ENCODE measurements around the gene BAHCC1.
A peak's percentile ranks its signal among the peaks of the same experiment; 100 is the strongest.

BAHCC1 gene

GRCh38 chr17:81365601-81366585 lies 29.4 kb upstream of the BAHCC1 start (continued):
- TF ChIP-seq, protein P1, sequence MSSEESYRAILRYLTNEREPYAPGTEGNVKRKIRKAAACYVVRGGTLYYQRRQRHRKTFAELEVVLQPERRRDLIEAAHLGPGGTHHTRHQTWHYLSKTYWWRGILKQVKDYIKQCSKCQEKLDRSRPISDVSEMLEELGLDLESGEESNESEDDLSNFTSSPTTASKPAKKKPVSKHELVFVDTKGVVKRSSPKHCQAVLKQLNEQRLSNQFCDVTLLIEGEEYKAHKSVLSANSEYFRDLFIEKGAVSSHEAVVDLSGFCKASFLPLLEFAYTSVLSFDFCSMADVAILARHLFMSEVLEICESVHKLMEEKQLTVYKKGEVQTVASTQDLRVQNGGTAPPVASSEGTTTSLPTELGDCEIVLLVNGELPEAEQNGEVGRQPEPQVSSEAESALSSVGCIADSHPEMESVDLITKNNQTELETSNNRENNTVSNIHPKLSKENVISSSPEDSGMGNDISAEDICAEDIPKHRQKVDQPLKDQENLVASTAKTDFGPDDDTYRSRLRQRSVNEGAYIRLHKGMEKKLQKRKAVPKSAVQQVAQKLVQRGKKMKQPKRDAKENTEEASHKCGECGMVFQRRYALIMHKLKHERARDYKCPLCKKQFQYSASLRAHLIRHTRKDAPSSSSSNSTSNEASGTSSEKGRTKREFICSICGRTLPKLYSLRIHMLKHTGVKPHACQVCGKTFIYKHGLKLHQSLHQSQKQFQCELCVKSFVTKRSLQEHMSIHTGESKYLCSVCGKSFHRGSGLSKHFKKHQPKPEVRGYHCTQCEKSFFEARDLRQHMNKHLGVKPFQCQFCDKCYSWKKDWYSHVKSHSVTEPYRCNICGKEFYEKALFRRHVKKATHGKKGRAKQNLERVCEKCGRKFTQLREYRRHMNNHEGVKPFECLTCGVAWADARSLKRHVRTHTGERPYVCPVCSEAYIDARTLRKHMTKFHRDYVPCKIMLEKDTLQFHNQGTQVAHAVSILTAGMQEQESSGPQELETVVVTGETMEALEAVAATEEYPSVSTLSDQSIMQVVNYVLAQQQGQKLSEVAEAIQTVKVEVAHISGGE (tag by site-specific recombination; conservative IDR thresholded peaks at IDR 0.05; ENCODE audit: low read depth), result no peak
- TF ChIP-seq ZBTB17 (tag by site-specific recombination; IDR thresholded peaks at IDR 0.05) (no peak), ZNF133 (tag by site-specific recombination; IDR thresholded peaks at IDR 0.05) (no peak), ZNF335 (tag by site-specific recombination; conservative IDR thresholded peaks at IDR 0.05) (no peak), ZNF677 (tag by site-specific recombination; IDR thresholded peaks at IDR 0.05) (no peak), ZFP37 (tag by site-specific recombination; IDR thresholded peaks at IDR 0.05) (no peak), ZNF548 (tag by site-specific recombination; IDR thresholded peaks at IDR 0.05) (no peak), ZNF280D (tag by site-specific recombination; IDR thresholded peaks at IDR 0.05) (no peak), BCL11A (tag by site-specific recombination; IDR thresholded peaks at IDR 0.05; ENCODE audit: low read depth) (no peak), SP2 (tag by site-specific recombination; IDR thresholded peaks at IDR 0.05) (peak; percentile 40), ZNF140 (tag by site-specific recombination; IDR thresholded peaks at IDR 0.05) (no peak), SCRT1 (tag by site-specific recombination; IDR thresholded peaks at IDR 0.05; ENCODE audit: borderline replicate concordance) (no peak), ZNF529 (tag by site-specific recombination; IDR thresholded peaks at IDR 0.05; ENCODE audit: insufficient replicate concordance) (no peak), GFI1B (tag by site-specific recombination; IDR thresholded peaks at IDR 0.05) (0 out of 2 replicates have a peak, but pooled peaks have one; percentile 60), ZNF747 (tag by site-specific recombination; IDR thresholded peaks at IDR 0.05) (no peak), ZNF311 (tag by site-specific recombination; IDR thresholded peaks at IDR 0.05; ENCODE audit: borderline replicate concordance) (no peak), ZNF560 (tag by site-specific recombination; IDR thresholded peaks at IDR 0.05; ENCODE audit: borderline replicate concordance) (no peak), ZNF248 (tag by site-specific recombination; IDR thresholded peaks at IDR 0.05) (no peak), RBAK (tag by site-specific recombination; IDR thresholded peaks at IDR 0.05) (no peak), ZBTB44 (tag by site-specific recombination; IDR thresholded peaks at IDR 0.05) (no peak), ZNF112 (tag by site-specific recombination; IDR thresholded peaks at IDR 0.05) (no peak), ZNF776 (tag by site-specific recombination; IDR thresholded peaks at IDR 0.05; ENCODE audit: borderline replicate concordance) (no peak), ZNF354C (tag by site-specific recombination; IDR thresholded peaks at IDR 0.05; ENCODE audit: borderline replicate concordance, low read depth) (no peak), ZNF830 (tag by site-specific recombination; IDR thresholded peaks at IDR 0.05; ENCODE audit: low read depth) (no peak), ZNF785 (tag by site-specific recombination; IDR thresholded peaks at IDR 0.05) (no peak)
- TF ChIP-seq, protein P2, sequence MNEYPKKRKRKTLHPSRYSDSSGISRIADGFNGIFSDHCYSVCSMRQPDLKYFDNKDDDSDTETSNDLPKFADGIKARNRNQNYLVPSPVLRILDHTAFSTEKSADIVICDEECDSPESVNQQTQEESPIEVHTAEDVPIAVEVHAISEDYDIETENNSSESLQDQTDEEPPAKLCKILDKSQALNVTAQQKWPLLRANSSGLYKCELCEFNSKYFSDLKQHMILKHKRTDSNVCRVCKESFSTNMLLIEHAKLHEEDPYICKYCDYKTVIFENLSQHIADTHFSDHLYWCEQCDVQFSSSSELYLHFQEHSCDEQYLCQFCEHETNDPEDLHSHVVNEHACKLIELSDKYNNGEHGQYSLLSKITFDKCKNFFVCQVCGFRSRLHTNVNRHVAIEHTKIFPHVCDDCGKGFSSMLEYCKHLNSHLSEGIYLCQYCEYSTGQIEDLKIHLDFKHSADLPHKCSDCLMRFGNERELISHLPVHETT (tag by site-specific recombination; IDR thresholded peaks at IDR 0.05), result peak; percentile 54; the same call in 1 of the 2 replicates
- TF ChIP-seq, protein P3, sequence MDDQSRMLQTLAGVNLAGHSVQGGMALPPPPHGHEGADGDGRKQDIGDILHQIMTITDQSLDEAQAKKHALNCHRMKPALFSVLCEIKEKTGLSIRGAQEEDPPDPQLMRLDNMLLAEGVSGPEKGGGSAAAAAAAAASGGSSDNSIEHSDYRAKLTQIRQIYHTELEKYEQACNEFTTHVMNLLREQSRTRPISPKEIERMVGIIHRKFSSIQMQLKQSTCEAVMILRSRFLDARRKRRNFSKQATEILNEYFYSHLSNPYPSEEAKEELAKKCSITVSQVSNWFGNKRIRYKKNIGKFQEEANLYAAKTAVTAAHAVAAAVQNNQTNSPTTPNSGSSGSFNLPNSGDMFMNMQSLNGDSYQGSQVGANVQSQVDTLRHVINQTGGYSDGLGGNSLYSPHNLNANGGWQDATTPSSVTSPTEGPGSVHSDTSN (CRISPR knock-in tag; IDR thresholded peaks at IDR 0.05), result no peak

All from HEK293 (cell line).